Measurements from ENCODE around the gene MCRIP2.
A peak's percentile ranks its signal among the peaks of the same experiment; 100 is the strongest.
"Not testable (repeated sequence)": the region's sequence is repeated elsewhere in the genome, so short reads cannot be mapped to it uniquely, and the experiment has no call there.

MCRIP2 gene

GRCh38 chr16:691242-691641, 49.6 kb downstream of the MCRIP2 start:
- DNase-seq, H3K36me3 Mint-ChIP-seq, H3K9me3 Mint-ChIP-seq, CTCF ChIA-PET: not testable (repeated sequence)
- Mint-ChIP-seq H3K27me3 (peaks cover 37% of the 10 kb centered on the region), H3K27ac (peak overlapping the region; percentile 88), H3K4me1 (peaks cover 36% of the 10 kb centered on the region), H3K4me3 (peak overlapping the region; percentile 86)

- DNase-seq: no peak
- no peak overlapping the region for H3K4me3 Mint-ChIP-seq
- peaks cover 41% of the 10 kb centered on the region for H3K27me3 Mint-ChIP-seq
- no peaks in the 10 kb centered on the region for H3K36me3 Mint-ChIP-seq
- H3K27ac Mint-ChIP-seq: no peak overlapping the region
- peaks cover 47% of the 10 kb centered on the region for H3K4me1 Mint-ChIP-seq
- no peaks in the 10 kb centered on the region for H3K9me3 Mint-ChIP-seq
- CTCF ChIA-PET: no interaction called here
Observed at GRCh38 chr16:692356-693108, 50.9 kb downstream of the MCRIP2 start.

GRCh38 chr16:693364-693763, 51.7 kb downstream of the MCRIP2 start:
- Mint-ChIP-seq H3K36me3 (no peaks in the 10 kb centered on the region), H3K4me1 (peaks cover 48% of the 10 kb centered on the region), H3K27ac (no peak overlapping the region), H3K27me3 (peaks cover 45% of the 10 kb centered on the region), H3K4me3 (peak overlapping the region; percentile 45), H3K9me3 (no peaks in the 10 kb centered on the region)
- DNase-seq: no peak
- CTCF ChIA-PET: no interaction called here

- peaks cover 46% of the 10 kb centered on the region for H3K4me1 Mint-ChIP-seq
- H3K27ac Mint-ChIP-seq: no peak overlapping the region
- peak overlapping the region; percentile 45 for H3K4me3 Mint-ChIP-seq
Observed at GRCh38 chr16:693766-694165, 52.1 kb downstream of the MCRIP2 start.

GRCh38 chr16:694187-694862, 52.7 kb downstream of the MCRIP2 start:
- Mint-ChIP-seq H3K27me3 (peaks cover 53% of the 10 kb centered on the region), H3K27ac (no peak overlapping the region)

More at GRCh38 chr16:693766-694165, 52.1 kb downstream of the MCRIP2 start:
- Mint-ChIP-seq H3K36me3 (no peaks in the 10 kb centered on the region), H3K9me3 (no peaks in the 10 kb centered on the region), H3K27me3 (peaks cover 48% of the 10 kb centered on the region)
- CTCF ChIA-PET: no interaction called here
- no peak for DNase-seq

GRCh38 chr16:694863-695354, 53.3 kb downstream of the MCRIP2 start:
- peak; percentile 78 for DNase-seq
- H3K4me1 Mint-ChIP-seq: peaks cover 49% of the 10 kb centered on the region
- no peaks in the 10 kb centered on the region for H3K36me3 Mint-ChIP-seq
- H3K27ac Mint-ChIP-seq: no peak overlapping the region
- peak overlapping the region; percentile 50 for H3K4me3 Mint-ChIP-seq
- H3K9me3 Mint-ChIP-seq: no peaks in the 10 kb centered on the region
- peaks cover 59% of the 10 kb centered on the region for H3K27me3 Mint-ChIP-seq
- CTCF ChIA-PET: interaction anchor here (1.2 to 1.3 kb wide), 2 partner anchors 20 to 24 kb away, joined by 4 read pairs; partner anchors contain the start of gene METRN

More at GRCh38 chr16:694187-694862, 52.7 kb downstream of the MCRIP2 start:
- CTCF ChIA-PET: no interaction called here
- H3K9me3 Mint-ChIP-seq: no peaks in the 10 kb centered on the region
- DNase-seq: no peak
- H3K36me3 Mint-ChIP-seq: no peaks in the 10 kb centered on the region
- H3K4me3 Mint-ChIP-seq: peak overlapping the region; percentile 63
- peaks cover 47% of the 10 kb centered on the region for H3K4me1 Mint-ChIP-seq

GRCh38 chr16:695355-696089, 53.9 kb downstream of the MCRIP2 start:
- no peaks in the 10 kb centered on the region for H3K36me3 Mint-ChIP-seq
- H3K27me3 Mint-ChIP-seq: peaks cover 65% of the 10 kb centered on the region
- H3K27ac Mint-ChIP-seq: peak overlapping the region; percentile 90
- peak; percentile 81 for DNase-seq
- H3K4me1 Mint-ChIP-seq: peaks cover 45% of the 10 kb centered on the region
- H3K4me3 Mint-ChIP-seq: peak overlapping the region; percentile 76
- no peaks in the 10 kb centered on the region for H3K9me3 Mint-ChIP-seq
- CTCF ChIA-PET: interaction anchor here (1.0 to 1.3 kb wide), 3 partner anchors 17 to 24 kb away, joined by 3 to 4 read pairs (median 4); partner anchors contain the start of gene METRN

Measured in activated naive CD4-positive, alpha-beta T cell treated with anti-CD3 and anti-CD28 coated beads, Interleukin-2, amount 10 ng/mL, durations not matched to agents 7 days and 5 days (primary cell).